ENCODE results near the gene PDE1A.
"Not testable (repeated sequence)": the region's sequence is repeated elsewhere in the genome, so short reads cannot be mapped to it uniquely, and the experiment has no call there.

PDE1A gene

DNA sequence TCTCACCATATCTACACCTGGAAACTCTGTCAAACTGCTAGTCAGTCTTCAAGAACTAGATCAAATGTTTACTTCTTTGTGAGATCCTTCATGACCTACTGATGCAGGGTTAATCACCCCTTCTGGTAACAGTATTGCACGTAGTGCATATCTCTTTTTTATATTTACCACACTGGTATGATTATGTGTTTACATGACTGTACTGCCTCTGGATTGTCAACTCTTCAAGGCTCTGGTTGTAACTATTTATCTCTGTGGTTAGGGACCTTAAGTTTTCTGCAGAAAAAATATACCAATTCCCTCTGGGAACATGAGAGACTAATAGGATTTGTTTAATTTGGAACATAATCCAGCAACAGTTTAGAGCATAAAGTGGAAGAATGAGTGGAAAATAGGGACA lies 135.5 kb downstream of the PDE1A start:
- Histone ChIP-seq H3K27me3 (ENCODE audit: insufficient read depth, insufficient read length) (no peaks in the 10 kb centered on the region), H3K36me3 (ENCODE audit: insufficient read depth, insufficient read length, low read length) (no peaks in the 10 kb centered on the region), H3K9ac (ENCODE audit: insufficient read length, low read depth) (no peak overlapping the region), H3K9me3 (ENCODE audit: insufficient read depth, low read length) (no peaks in the 10 kb centered on the region), H3K4me1 (ENCODE audit: insufficient read depth, insufficient read length) (no peaks in the 10 kb centered on the region), H3K4me3 (ENCODE audit: insufficient read length, low read depth) (no peak overlapping the region)
- DNase-seq (ENCODE audit: low read depth, low spot score), result no peak
- TF ChIP-seq YY1 (IDR thresholded peaks at IDR 0.05; ENCODE audit: insufficient read depth, insufficient read length), result no peak
- TF ChIP-seq ZNF274 (IDR thresholded peaks at IDR 0.05; ENCODE audit: low read depth, low read length), result no peak
- TF ChIP-seq SUZ12 (IDR thresholded peaks at IDR 0.05; ENCODE audit: extremely low read depth, insufficient read depth, insufficient read length), result no peak

DNA sequence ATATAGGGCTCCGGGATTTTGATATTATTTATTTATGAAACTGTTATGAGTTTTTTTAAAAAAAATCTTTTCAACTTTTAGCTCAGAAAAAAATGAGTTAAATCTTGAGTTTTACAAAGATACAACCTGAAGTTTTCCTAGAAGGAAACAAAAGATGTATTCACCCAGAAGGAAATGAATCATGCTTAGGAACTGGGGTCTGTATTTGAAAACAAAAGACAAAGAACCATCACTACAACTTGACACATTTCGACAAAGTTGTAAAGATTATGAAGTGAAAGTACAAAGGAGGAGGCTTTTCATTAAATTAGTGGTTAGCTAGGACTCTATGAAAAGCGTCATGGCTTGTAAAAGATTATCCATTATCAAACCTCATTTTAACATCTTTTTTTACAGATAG lies 143.3 kb downstream of the PDE1A start:
- H3K27me3 ChIP-seq (ENCODE audit: insufficient read depth, insufficient read length), result no peaks in the 10 kb centered on the region
- no peak for DNase-seq (ENCODE audit: low read depth, low spot score)
- no peaks in the 10 kb centered on the region for H3K9me3 ChIP-seq (ENCODE audit: insufficient read depth, low read length)
- H3K4me3 ChIP-seq (ENCODE audit: insufficient read length, low read depth), result no peak overlapping the region
- H3K9ac ChIP-seq (ENCODE audit: insufficient read length, low read depth), result no peak overlapping the region
- TF ChIP-seq ZNF274 (IDR thresholded peaks at IDR 0.05; ENCODE audit: low read depth, low read length), result no peak
- no peak for TF ChIP-seq YY1 (IDR thresholded peaks at IDR 0.05; ENCODE audit: insufficient read depth, insufficient read length)
- no peak for TF ChIP-seq SUZ12 (IDR thresholded peaks at IDR 0.05; ENCODE audit: extremely low read depth, insufficient read depth, insufficient read length)
- H3K4me1 ChIP-seq (ENCODE audit: insufficient read depth, insufficient read length), result no peaks in the 10 kb centered on the region
- H3K36me3 ChIP-seq (ENCODE audit: insufficient read depth, insufficient read length, low read length), result no peaks in the 10 kb centered on the region

GRCh38 chr2:182281276-182281675 lies 145.6 kb downstream of the PDE1A start:
- no peak overlapping the region for H3K4me3 ChIP-seq (ENCODE audit: insufficient read length, low read depth)
- TF ChIP-seq SUZ12 (IDR thresholded peaks at IDR 0.05; ENCODE audit: extremely low read depth, insufficient read depth, insufficient read length) (no peak), YY1 (IDR thresholded peaks at IDR 0.05; ENCODE audit: insufficient read depth, insufficient read length) (no peak), ZNF274 (IDR thresholded peaks at IDR 0.05; ENCODE audit: low read depth, low read length) (no peak)
- H3K4me1 ChIP-seq (ENCODE audit: insufficient read depth, insufficient read length), result no peaks in the 10 kb centered on the region
- H3K36me3 ChIP-seq (ENCODE audit: insufficient read depth, insufficient read length, low read length), result no peaks in the 10 kb centered on the region
- no peaks in the 10 kb centered on the region for H3K27me3 ChIP-seq (ENCODE audit: insufficient read depth, insufficient read length)
- DNase-seq (ENCODE audit: low read depth, low spot score), result no peak
- no peak overlapping the region for H3K9ac ChIP-seq (ENCODE audit: insufficient read length, low read depth)
- H3K9me3 ChIP-seq (ENCODE audit: insufficient read depth, low read length), result peaks cover 17% of the 10 kb centered on the region; the same call in 1 of the 2 replicates

DNA sequence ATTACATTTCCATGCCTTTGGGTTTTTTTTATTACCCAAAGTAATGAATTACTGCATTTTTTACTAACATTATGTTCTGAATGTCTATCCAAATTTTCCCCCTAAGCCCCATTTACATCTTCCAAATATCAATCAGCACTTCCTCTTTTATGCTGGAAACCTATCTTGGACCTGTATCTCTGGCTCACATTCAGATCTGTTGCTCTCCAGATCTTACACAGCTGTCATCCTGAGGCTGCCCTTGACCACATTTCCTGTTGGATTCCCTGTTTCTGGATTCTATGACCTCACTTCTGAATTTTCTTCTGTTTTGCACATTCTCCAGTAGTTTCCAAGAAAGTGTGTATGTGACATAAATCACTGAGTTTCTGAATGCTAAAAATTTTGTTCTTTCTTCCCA lies 146.7 kb downstream of the PDE1A start:
- no peak for DNase-seq (ENCODE audit: low read depth, low spot score)
- H3K9ac ChIP-seq (ENCODE audit: insufficient read length, low read depth), result no peak overlapping the region
- H3K27me3 ChIP-seq (ENCODE audit: insufficient read depth, insufficient read length), result no peaks in the 10 kb centered on the region
- TF ChIP-seq ZNF274 (IDR thresholded peaks at IDR 0.05; ENCODE audit: low read depth, low read length), result no peak
- no peak for TF ChIP-seq YY1 (IDR thresholded peaks at IDR 0.05; ENCODE audit: insufficient read depth, insufficient read length)
- no peak for TF ChIP-seq SUZ12 (IDR thresholded peaks at IDR 0.05; ENCODE audit: extremely low read depth, insufficient read depth, insufficient read length)
- H3K36me3 ChIP-seq (ENCODE audit: insufficient read depth, insufficient read length, low read length), result no peaks in the 10 kb centered on the region
- H3K4me1 ChIP-seq (ENCODE audit: insufficient read depth, insufficient read length), result no peaks in the 10 kb centered on the region
- H3K4me3 ChIP-seq (ENCODE audit: insufficient read length, low read depth), result no peak overlapping the region
- peaks cover 17% of the 10 kb centered on the region; the same call in 1 of the 2 replicates for H3K9me3 ChIP-seq (ENCODE audit: insufficient read depth, low read length)

DNA sequence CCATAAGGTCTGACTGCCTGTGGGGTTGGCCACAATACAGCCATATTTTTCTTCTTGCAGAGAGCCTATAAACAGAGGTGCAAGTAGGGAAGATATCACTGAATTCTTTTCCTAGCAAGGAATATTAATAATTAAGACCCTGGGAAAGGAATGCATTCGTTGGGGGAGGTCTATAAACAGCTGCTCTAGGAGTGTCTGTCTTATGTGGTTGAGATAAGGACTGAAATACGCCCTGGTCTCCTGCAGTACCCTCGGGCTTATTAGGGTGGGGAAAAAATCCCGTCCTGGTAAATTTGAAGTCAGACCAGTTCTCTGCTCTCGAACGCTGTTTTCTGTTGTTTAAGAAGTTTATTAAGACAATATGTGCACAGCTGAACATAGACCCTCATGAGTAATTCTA lies 150.2 kb downstream of the PDE1A start:
- not testable (repeated sequence) for H3K9ac ChIP-seq (ENCODE audit: insufficient read length, low read depth); H3K4me3 ChIP-seq (ENCODE audit: insufficient read length, low read depth); H3K4me1 ChIP-seq (ENCODE audit: insufficient read depth, insufficient read length); H3K36me3 ChIP-seq (ENCODE audit: insufficient read depth, insufficient read length, low read length); DNase-seq (ENCODE audit: low read depth, low spot score); H3K27me3 ChIP-seq (ENCODE audit: insufficient read depth, insufficient read length)
- peaks cover 17% of the 10 kb centered on the region; the same call in 1 of the 2 replicates for H3K9me3 ChIP-seq (ENCODE audit: insufficient read depth, low read length)

GRCh38 chr2:182267971-182268370 lies 158.9 kb downstream of the PDE1A start:
- Histone ChIP-seq H3K4me3 (ENCODE audit: insufficient read length, low read depth) (no peak overlapping the region), H3K4me1 (ENCODE audit: insufficient read depth, insufficient read length) (no peaks in the 10 kb centered on the region), H3K27me3 (ENCODE audit: insufficient read depth, insufficient read length) (no peaks in the 10 kb centered on the region), H3K9ac (ENCODE audit: insufficient read length, low read depth) (no peak overlapping the region), H3K36me3 (ENCODE audit: insufficient read depth, insufficient read length, low read length) (no peaks in the 10 kb centered on the region), H3K9me3 (ENCODE audit: insufficient read depth, low read length) (no peaks in the 10 kb centered on the region)
- TF ChIP-seq ZNF274 (IDR thresholded peaks at IDR 0.05; ENCODE audit: low read depth, low read length), result no peak
- TF ChIP-seq SUZ12 (IDR thresholded peaks at IDR 0.05; ENCODE audit: extremely low read depth, insufficient read depth, insufficient read length), result no peak
- TF ChIP-seq YY1 (IDR thresholded peaks at IDR 0.05; ENCODE audit: insufficient read depth, insufficient read length), result no peak
- no peak for DNase-seq (ENCODE audit: low read depth, low spot score)

- Histone ChIP-seq H3K27me3 (ENCODE audit: insufficient read depth, insufficient read length) (no peaks in the 10 kb centered on the region), H3K9me3 (ENCODE audit: insufficient read depth, low read length) (no peaks in the 10 kb centered on the region), H3K4me1 (ENCODE audit: insufficient read depth, insufficient read length) (no peaks in the 10 kb centered on the region), H3K4me3 (ENCODE audit: insufficient read length, low read depth) (no peak overlapping the region), H3K36me3 (ENCODE audit: insufficient read depth, insufficient read length, low read length) (no peaks in the 10 kb centered on the region), H3K9ac (ENCODE audit: insufficient read length, low read depth) (no peak overlapping the region)
- TF ChIP-seq YY1 (IDR thresholded peaks at IDR 0.05; ENCODE audit: insufficient read depth, insufficient read length) (no peak), SUZ12 (IDR thresholded peaks at IDR 0.05; ENCODE audit: extremely low read depth, insufficient read depth, insufficient read length) (no peak), ZNF274 (IDR thresholded peaks at IDR 0.05; ENCODE audit: low read depth, low read length) (no peak)
- DNase-seq (ENCODE audit: low read depth, low spot score), result no peak
These were observed 159.9 kb downstream of the PDE1A start for GRCh38 chr2:182266909-182267308.

DNA sequence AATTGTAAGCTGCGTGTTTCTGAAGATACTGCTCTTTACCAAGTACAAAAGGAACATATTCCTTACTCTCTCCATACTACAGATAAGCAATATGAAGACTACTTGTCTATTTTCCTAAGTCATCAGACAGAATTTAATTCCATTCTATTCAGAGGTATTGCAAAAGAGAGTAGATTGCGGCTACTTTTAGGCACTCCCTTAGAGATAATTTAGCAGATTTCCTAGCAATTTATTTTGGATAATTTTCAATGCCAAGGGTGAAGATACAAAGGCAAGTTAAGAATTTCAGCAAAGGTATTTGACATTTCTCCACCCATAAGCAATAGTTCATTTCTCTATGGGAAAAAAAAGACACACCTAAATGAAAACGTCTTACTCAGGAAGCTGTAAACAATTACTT lies 161.1 kb downstream of the PDE1A start:
- TF ChIP-seq ZNF274 (IDR thresholded peaks at IDR 0.05; ENCODE audit: low read depth, low read length) (no peak), SUZ12 (IDR thresholded peaks at IDR 0.05; ENCODE audit: extremely low read depth, insufficient read depth, insufficient read length) (no peak), YY1 (IDR thresholded peaks at IDR 0.05; ENCODE audit: insufficient read depth, insufficient read length) (no peak)
- Histone ChIP-seq H3K36me3 (ENCODE audit: insufficient read depth, insufficient read length, low read length) (no peaks in the 10 kb centered on the region), H3K9ac (ENCODE audit: insufficient read length, low read depth) (no peak overlapping the region), H3K27me3 (ENCODE audit: insufficient read depth, insufficient read length) (no peaks in the 10 kb centered on the region), H3K9me3 (ENCODE audit: insufficient read depth, low read length) (no peaks in the 10 kb centered on the region), H3K4me1 (ENCODE audit: insufficient read depth, insufficient read length) (no peaks in the 10 kb centered on the region), H3K4me3 (ENCODE audit: insufficient read length, low read depth) (no peak overlapping the region)
- DNase-seq (ENCODE audit: low read depth, low spot score), result no peak
